ENCODE measurements around the gene FURIN. TPM values are rescaled to one million over a fixed set of nuclear protein-coding genes. Genes with fewer than 3 reads are reported as not detected.

FURIN gene
- total RNA-seq, 4 donors from 2014 or later: 58.7 to 121 (median 92.3) TPM

GRCh38 chr15:90859234-90860131 lies 8.9 kb upstream of the FURIN start:
- ATAC-seq (ENCODE audit: low FRiP score) (no peak), DNase-seq (ENCODE audit: low spot score) (no peak)
- no peak for TF ChIP-seq CTCF (IDR thresholded peaks at IDR 0.05)

- no peak for TF ChIP-seq CTCF (IDR thresholded peaks at IDR 0.05)
- ATAC-seq (ENCODE audit: low FRiP score): no peak
- DNase-seq (ENCODE audit: low spot score): no peak
Observed at GRCh38 chr15:90860450-90860849, 7.9 kb upstream of the FURIN start.

GRCh38 chr15:90860942-90861675 lies 7.3 kb upstream of the FURIN start:
- ATAC-seq (ENCODE audit: low FRiP score): no peak
- TF ChIP-seq CTCF (IDR thresholded peaks at IDR 0.05): no peak
- DNase-seq (ENCODE audit: low spot score): no peak

GRCh38 chr15:90862487-90862886 lies 5.9 kb upstream of the FURIN start:
- ATAC-seq (ENCODE audit: low FRiP score) (no peak), DNase-seq (ENCODE audit: low spot score) (no peak)
- no peak for TF ChIP-seq CTCF (IDR thresholded peaks at IDR 0.05)

- DNase-seq (ENCODE audit: low spot score) (no peak), ATAC-seq (ENCODE audit: low FRiP score) (peak; percentile 60)
- no peak for TF ChIP-seq CTCF (IDR thresholded peaks at IDR 0.05)
Observed at GRCh38 chr15:90862964-90863778, 5.2 kb upstream of the FURIN start.

- no peak for TF ChIP-seq CTCF (IDR thresholded peaks at IDR 0.05)
- ATAC-seq (ENCODE audit: low FRiP score): no peak
- no peak for DNase-seq (ENCODE audit: low spot score)
Observed at GRCh38 chr15:90863987-90864386, 4.4 kb upstream of the FURIN start.
